Right lobe of liver (tissue), 6 donors: ENCODE measurements around the gene C3. TPM values are rescaled to one million over a fixed set of nuclear protein-coding genes. Genes with fewer than 3 reads are reported as not detected.

Source experiments
- ATAC-seq, 4 donors: fragments of 200-7000 bp; cut with Tn5 transposase; one replicate each; pipeline ENCODE4 v1.9.1; 2020; ENCODE audit warnings: mild to moderate bottlenecking in 4 of 4, moderate library complexity in 4 of 4
- DNase-seq, 3 donors: peaks; one replicate each; pipeline ENCODE4 v3.0.0-alpha.2; 2020
- H3K27ac ChIP-seq, 3 donors: fragments of 200-600 bp; one replicate each; pipeline ENCODE4 v1.8.0; 2022
- H3K27me3 ChIP-seq, 2 donors: fragments of 200-600 bp; one replicate each; pipeline ENCODE4 v1.8.0; 2022
- H3K36me3 ChIP-seq, 4 donors: fragments of 200-600 bp; sonication (generic) in 1 of 4; one replicate each; pipeline versions ENCODE4 v1.5.1 to v1.8.0; 2017 to 2022; ENCODE audit warnings: control low read depth in 1 of 4
- H3K4me1 ChIP-seq, 4 donors: fragments of 200-600 bp; sonication (generic) in 1 of 4; one replicate each; pipeline versions ENCODE4 v1.5.1 to v1.8.0; 2017 to 2022; ENCODE audit warnings: control low read depth in 1 of 4
- H3K4me3 ChIP-seq, 3 donors: fragments of 200-600 bp; one replicate each; pipeline ENCODE4 v1.8.0; 2022
- H3K9me3 ChIP-seq, 4 donors: fragments of 200-600 bp; sonication (generic) in 1 of 4; one replicate each; pipeline versions ENCODE4 v1.5.1 to v1.8.0; 2017 to 2022; ENCODE audit warnings: control low read depth in 1 of 4
- CTCF ChIP-seq, 4 donors: fragments of 200-600 bp in 3 of 4; fragments of 450-650 bp in 1 of 4; IDR thresholded peaks; one replicate each; pipeline versions ENCODE4 v1.5.1 to v1.8.0; 2016 to 2022; ENCODE audit warnings: antibody characterized with exemption in 4 of 4, mild to moderate bottlenecking in 2 of 4
- POLR2A ChIP-seq: fragments of 450-650 bp; IDR thresholded peaks from one replicate; pipeline ENCODE4 v1.6.1; 2017; ENCODE audit warnings: antibody characterized with exemption, mild to moderate bottlenecking
- WGBS: methylation state at CpG from one replicate; pipeline ENCODE4 v1.1.6; 2018; ENCODE audit warnings: low coverage, low lambda C conversion rate; ENCODE audit not compliant: insufficient coverage; ENCODE audit errors: missing lambda C conversion rate; 5-methylcytosine and 5-hydroxymethylcytosine counted together
- intact Hi-C, 2 donors: fragments of 100-400 bp; cut with DNase I; formaldehyde crosslinking; loops; one replicate each; pipeline versions ENCODE4 v1.11.2 to v1.14.1; 2022
- total RNA-seq, 6 experiments: library from RNA; depleted of rRNA in 2 of 6; stranded (reverse); fragments of >200 nt in 2 of 6; fragmentation: NEBNext Ultra II Directional in 3 of 6; extraction: Animal tissue kit (Norgen Biotek cat#: 25700) in 3 of 6; gene quantifications; one replicate each; pipeline versions ENCODE4 v1.1.0 to v1.2.4, GENCODE V29; 2016 to 2023
- donor health status: DM: no; HTN: yes; CAD: no.
- donor health status: DM: no; HTN: no; CAD: no.
- donor health status: DM: no; HTN: no; CAD: no.
- donor health status: DM: no; HTN: yes; CAD: no.
- donor health status: DM: no; HTN: yes; CAD: no.

C3 gene
- total RNA-seq, 6 experiments from 2014 or later: 10,569 to 17,502 (median 15,749) TPM

DNA sequence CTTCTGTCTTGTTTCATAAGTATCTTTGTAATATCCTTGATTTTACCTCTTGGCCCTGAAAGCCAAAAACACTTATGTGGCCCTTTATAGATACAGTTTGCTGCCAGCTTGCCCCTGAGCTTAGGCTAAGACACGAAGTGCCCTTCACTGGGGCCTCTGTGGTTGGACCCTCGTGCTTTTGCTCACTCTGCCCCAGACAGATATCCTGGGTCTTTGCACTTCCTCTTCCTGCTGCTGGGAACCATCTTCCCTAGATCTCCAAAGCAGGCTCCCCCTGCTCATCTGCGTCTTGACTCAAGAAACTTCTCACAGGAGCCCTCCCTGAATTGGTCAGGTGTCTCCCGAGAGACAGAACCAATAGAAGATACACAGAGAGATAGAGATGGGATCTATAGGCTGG lies 48.5 kb downstream of the C3 start:
- WGBS: 41% methylated on average over 4 of the region's 4 CpGs
- TF ChIP-seq POLR2A (peak; percentile 46), CTCF (IDR thresholded peaks at IDR 0.05) (no peak)
- DNase-seq: no peak
- H3K9me3 ChIP-seq: no peaks in the 10 kb centered on the region
- no peak overlapping the region for H3K4me3 ChIP-seq
- peak overlapping the region in 1 of 3 donors; percentile 7 for H3K27ac ChIP-seq
- peak in 1 of 4 donors; percentile 0 for ATAC-seq
- intact Hi-C loops: no loop called here
- peaks cover 8 to 44% (median 23%) of the 10 kb centered on the region in 4 donors for H3K36me3 ChIP-seq
- H3K27me3 ChIP-seq: no peaks in the 10 kb centered on the region
- H3K4me1 ChIP-seq: no peaks in the 10 kb centered on the region

DNA sequence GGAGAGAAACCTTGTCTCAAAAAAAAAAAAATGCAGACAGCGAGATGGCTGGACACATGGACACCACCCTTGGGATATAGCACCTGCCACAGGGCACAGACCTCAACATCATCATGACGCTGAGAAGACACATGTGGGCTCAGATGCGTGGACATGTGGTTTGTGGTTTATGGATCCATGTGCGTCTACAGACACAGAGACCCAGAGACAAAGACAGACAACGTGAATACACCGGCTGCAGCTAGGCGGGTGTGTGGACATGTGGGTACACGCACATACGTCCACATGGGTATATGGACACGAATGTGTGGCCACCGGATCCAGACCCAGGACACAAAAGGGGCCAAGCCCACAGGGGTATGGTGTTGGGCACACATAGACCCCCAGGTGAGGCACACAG lies 51.8 kb downstream of the C3 start:
- ATAC-seq: no peak
- Histone ChIP-seq H3K36me3 (peaks cover 0 to 21% (median under 1%) of the 10 kb centered on the region in 4 donors), H3K27me3 (no peaks in the 10 kb centered on the region), H3K9me3 (no peaks in the 10 kb centered on the region), H3K4me3 (no peak overlapping the region), H3K27ac (no peak overlapping the region), H3K4me1 (no peaks in the 10 kb centered on the region)
- 60% methylated on average over 3 of the region's 11 CpGs for WGBS
- no peak for DNase-seq
- intact Hi-C loops: no loop called here
- TF ChIP-seq CTCF (IDR thresholded peaks at IDR 0.05) (no peak), POLR2A (no peak)

- TF ChIP-seq POLR2A (no peak), CTCF (IDR thresholded peaks at IDR 0.05) (no peak)
These were observed 53.3 kb downstream of the C3 start for GRCh38 chr19:6667114-6667627.

GRCh38 chr19:6664916-6665315 lies 55.5 kb downstream of the C3 start:
- no peaks in the 10 kb centered on the region for H3K9me3 ChIP-seq
- H3K4me1 ChIP-seq: no peaks in the 10 kb centered on the region
- H3K4me3 ChIP-seq: no peak overlapping the region
- intact Hi-C loops: no loop called here
- peaks cover 0 to 10% (median 0%) of the 10 kb centered on the region in 4 donors for H3K36me3 ChIP-seq
- no peaks in the 10 kb centered on the region for H3K27me3 ChIP-seq
- no peak overlapping the region for H3K27ac ChIP-seq
- TF ChIP-seq CTCF (IDR thresholded peaks at IDR 0.05): no peak
- TF ChIP-seq POLR2A: no peak
- DNase-seq (no peak), ATAC-seq (no peak)
- 89% methylated on average over 8 of the region's 17 CpGs for WGBS

More at GRCh38 chr19:6667114-6667627, 53.3 kb downstream of the C3 start:
- H3K4me1 ChIP-seq: no peaks in the 10 kb centered on the region
- peak overlapping the region in 1 of 3 donors; percentile 13 for H3K27ac ChIP-seq
- intact Hi-C loops: no loop called here
- ATAC-seq: peak in 1 of 4 donors; percentile 0
- H3K4me3 ChIP-seq: no peak overlapping the region
- DNase-seq: peak in 1 of 3 donors; percentile 71
- H3K36me3 ChIP-seq: peaks cover 0 to 10% (median 0%) of the 10 kb centered on the region in 4 donors
- H3K27me3 ChIP-seq: no peaks in the 10 kb centered on the region
- WGBS: 38% methylated on average over 3 of the region's 14 CpGs
- no peaks in the 10 kb centered on the region for H3K9me3 ChIP-seq
